HG02840 (cell line): ENCODE data around the gene MDGA2.

ENCODE experiments used
- ATAC-seq: cut with Tn5 transposase; IDR thresholded peaks from one replicate; pipeline ENCODE4 v1.9.1; 2021; ENCODE audit warnings: mild to moderate bottlenecking, moderate library complexity, moderate number of reproducible peaks; ENCODE audit not compliant: unreplicated experiment, low FRiP score

Gene MDGA2

DNA sequence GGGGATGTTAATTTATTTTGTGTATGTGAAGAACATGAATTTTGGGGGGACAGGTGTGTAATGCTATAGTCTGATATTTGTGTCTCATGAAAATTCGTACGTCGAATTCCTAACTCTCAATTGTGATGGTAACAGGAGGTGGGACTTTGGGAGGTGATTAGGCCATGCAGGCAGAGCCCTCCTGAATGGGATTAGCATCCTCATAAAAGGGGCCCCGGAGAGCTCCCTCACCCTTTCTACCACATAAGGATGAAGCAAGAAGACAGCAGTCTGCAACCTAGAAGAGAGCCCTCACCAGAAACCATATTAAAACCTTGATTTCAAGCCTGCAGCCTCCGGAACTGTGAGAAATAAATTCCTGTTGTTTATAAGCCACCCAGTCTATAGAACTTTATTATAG lies 165.4 kb downstream of the MDGA2 start:
- no peak for ATAC-seq

DNA sequence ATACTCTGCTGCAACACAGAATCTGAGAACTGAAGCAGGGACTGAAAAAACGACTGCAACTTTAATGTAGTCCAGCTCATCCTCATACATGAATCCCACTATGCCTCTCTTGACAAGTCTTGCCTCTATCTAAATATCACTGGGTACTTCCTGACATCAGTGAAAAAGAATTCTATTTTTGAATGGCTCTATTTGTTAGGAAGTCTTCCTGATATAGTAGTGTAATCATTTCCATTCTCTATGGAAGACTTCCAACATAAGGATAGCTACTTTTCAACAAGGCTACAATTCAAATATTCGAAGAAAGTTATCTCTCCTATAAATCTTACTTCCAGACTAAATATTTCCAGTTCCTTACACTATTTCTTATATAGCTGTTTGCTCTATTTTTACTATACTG lies 167.5 kb downstream of the MDGA2 start:
- ATAC-seq = no peak

DNA sequence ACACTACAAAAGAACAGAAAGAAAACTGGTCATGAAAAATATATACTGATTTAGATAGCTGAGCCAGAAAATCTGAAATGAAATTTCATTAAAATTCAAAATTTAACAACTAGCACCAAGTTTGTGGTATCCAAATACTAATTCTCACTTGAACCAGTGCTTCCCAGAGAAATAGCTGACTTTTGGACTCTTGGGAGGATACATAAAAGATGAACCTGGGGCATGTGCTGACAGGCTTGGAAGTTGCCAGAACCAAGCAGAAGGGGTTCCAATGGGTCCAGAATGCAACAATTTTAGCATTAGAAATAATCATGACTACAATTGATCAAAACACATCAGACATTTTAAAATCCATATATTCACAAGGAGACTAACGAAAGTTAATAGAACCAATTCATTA lies 175.0 kb downstream of the MDGA2 start:
- no peak for ATAC-seq

DNA sequence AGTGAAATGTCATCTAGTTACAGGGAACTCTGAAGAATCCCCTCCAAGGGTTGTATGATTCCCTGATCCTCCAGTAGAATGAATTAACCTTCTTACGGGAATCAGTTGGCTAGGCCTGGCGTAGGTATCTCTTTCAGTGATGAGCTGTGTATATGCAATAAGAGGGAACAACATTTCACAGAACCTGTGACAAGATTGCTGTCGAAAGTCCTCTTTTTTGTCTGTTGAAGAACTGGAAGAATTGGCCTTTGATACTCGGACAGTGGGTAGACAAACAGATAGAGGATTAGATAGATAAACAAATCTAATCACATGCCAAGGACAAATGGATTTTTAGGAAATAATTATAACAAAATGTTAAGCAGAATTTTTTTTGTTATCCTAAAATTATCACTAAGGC lies 184.6 kb downstream of the MDGA2 start:
- no peak for ATAC-seq

DNA sequence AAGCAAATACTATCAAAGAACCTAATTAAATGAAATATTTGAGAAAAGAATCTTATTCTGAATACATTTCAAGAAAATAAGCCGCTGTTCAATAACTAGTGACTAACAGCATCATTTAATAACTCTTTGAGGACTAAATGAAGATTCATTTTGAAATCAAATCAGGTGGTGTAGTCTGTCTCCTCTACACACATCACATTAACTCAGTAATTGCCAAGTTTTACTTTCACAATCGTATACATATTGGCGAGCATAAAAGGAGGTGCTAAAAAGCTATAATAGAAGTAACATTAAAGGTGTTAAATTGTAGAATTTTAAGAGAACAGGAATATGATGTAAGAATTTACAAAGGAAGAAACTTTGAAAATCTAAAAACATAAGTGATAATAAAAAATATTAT lies 185.1 kb downstream of the MDGA2 start:
- no peak for ATAC-seq

DNA sequence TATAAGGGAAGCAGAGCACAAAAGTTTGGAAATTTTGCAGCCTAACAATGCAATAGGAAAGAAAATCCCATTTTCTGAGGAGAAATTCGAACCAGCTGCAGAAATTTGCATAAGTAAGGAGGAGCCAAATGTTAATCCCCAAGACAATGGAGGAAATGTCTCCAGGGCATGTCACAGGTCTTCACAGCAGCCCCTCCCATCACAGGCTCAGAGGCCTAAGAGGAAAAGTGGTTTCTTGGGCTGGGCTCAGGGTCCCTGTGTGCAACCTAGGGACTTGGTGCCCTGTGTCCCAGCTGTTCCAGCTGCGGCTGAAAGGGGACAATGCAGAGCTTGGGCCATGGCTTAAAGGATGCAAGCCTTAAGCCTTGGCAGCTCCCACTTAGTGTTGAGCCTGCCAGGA lies 190.0 kb downstream of the MDGA2 start:
- no peak for ATAC-seq

DNA sequence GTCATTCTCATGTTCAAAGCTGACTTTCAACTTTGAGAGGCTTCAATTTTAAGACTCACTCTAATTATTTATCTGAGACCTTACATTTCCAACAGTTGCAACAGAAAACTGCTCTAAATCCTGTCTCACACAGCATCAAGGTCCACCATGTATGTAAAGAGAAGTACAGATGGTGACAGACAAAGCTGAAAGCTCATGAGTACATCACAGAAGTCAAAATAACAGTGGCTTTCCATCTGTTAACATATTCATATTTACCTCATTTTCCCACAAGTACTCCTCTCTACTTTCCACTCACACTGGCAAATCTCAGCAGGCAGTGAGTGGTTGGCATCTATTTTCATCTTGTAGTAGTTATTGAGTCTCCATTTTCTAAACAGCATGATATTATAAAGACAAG lies 192.0 kb downstream of the MDGA2 start:
- no peak for ATAC-seq

DNA sequence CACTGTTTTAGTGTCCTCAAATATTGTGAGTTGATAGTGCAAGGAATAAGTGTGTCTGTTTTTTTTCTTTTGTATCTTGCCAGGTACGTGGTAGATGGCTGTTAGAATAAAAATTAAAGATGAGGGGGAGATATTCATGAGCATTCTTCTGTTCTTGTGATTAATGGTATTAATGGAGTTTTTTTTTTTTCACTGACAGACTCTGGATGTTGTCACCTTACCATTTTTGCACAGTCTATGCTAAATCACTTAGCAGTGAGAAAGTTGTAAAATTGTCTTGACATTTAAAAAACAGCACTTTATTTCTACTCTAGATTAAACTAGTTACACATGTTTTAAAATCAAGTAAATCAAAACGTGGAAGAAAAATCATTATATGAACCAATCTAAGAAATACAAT lies 204.3 kb downstream of the MDGA2 start:
- no peak for ATAC-seq

DNA sequence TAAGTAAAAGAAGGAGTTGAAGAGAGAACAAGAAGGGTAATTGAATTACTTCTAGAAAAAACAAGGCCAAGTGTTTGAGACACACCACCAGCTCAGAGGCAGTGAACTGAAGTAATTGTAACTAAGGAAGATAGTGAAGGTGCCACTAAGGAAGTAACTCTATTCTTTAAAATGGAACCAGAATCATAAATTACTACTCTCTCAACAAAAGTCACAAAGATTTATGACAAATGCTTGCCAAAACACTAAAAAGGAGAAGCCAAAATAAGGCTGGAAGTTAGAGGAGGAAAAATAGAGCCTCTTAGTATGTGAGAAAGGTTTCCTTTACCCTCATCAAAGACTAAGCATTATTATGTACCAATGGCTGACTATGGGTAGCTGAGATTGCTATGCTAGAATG lies 208.5 kb downstream of the MDGA2 start:
- ATAC-seq = no peak

DNA sequence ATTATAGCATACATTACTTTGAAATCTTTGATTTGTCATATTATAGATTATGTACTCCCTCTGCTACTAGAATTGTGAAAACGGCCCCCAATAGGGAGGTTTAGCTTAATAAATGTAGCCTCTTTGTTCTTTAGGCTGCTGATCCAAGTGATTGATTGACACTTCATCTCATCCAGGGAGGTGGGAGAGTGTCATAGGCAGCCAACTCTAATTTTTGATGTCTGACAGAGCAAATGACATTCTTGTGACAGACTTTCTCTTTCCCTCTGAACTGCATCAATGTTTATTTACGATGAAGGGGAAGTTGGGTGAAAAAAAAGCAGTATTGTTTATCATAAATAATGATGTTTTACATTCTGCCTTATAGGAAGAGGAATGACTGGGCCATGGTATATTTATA lies 221.4 kb downstream of the MDGA2 start:
- no peak for ATAC-seq

DNA sequence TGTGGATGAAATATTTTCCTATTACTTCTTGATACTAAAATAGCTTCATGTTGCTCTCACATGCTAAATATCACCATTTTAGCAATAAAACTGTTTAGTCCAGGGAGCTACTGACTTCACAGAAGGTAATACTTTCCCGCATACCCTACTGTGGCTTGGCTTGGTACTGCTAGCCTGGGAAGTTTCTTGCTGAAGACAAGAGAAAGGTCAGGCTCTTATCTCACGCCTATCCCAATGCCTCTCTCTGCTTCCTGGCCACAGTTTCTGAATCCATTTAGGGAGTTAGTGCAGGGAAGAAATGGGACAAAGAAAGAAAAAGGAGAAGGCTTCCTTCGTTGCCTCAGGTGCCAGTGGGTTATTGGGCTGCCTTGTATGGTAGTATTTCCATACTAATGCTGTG lies 228.3 kb downstream of the MDGA2 start:
- no peak for ATAC-seq

DNA sequence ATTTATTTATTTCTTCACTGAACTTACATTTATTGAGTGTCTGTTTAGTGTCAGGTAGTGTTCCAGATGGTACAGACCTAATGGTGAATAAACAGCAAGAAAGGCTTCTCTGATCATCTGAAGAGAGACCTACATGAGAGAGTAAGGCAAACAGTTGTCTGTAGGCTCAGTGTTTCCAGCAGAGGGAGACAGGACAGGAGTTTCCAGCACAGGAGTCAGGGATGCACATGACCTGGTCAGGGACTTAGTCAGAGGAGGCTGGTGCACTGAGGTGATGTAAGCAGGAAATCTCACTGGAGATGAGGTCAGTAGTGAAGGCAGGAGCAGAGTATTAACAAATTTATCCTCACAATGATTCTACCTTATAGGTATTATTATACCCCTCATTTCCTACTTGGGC lies 233.2 kb downstream of the MDGA2 start:
- ATAC-seq = no peak

DNA sequence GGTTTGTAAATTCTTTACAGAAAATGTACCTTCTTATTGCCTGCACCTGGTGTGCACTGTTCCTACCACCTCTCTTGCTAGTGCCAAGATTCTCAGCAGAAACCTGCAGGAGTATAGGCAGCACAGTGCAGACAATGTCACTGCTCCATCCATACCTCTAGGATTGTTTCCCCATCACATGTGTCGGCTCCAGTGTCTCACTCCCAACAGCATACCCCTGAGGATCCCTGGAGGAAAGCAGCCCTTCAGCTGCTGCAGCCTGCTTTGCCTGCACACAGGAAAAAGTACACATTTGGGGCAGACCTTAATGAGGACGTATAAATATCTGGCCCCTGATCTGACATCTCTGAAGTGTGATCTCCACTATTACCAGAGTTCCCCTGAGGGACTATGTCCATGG lies 235.5 kb downstream of the MDGA2 start:
- no peak for ATAC-seq

DNA sequence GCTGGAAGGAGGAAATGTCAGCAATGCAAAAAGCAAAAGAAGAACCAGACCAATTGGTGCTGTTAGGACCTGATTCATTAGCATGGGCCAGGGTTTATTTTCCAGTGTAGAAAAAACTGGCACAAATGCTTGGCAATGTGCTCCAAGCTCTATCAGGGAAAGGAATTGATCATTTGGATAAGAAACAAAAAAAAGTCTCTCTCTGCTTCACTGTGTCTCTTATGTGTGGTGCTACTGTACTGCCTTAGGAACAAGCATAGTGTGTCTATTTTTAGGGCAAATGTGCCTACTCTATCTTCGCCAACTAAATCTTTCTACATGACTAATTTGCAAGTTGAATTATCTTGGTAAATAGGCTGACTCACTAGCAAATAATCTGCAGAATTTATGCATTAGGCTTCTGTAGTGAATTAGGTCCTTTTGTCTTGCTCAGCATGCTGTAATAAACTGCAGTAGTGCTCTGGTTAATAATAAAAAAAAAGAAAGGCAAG lies 236.7 kb downstream of the MDGA2 start:
- no peak for ATAC-seq

DNA sequence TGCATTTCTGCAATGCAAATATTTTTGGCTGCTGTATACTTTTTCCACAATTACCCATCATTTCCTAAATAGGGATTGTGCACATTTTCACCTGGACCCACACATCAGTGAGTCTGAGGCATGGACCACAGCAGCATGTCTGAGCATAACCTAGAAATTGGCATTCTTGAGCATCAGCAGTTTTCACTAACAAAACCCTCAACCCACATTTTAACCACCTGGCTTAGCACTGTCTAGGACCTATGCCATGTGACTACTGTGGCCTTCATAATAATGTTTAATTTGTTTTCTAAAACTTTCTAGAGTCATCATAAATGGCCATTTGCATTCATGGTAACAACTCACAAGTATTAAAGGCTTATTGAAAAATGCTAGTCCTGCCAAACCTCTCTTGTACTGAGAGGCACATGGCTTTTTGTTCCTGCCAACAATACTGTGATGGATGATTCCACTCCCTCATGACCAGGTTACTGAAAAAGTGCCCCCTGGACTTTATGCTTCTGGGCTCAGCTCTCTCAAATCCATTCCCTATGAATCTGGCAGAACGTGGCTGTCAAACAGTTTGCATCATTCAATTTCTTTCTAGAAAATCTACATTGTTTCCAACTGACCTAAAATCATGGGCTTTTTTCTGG lies 240.0 kb downstream of the MDGA2 start:
- ATAC-seq = no peak

DNA sequence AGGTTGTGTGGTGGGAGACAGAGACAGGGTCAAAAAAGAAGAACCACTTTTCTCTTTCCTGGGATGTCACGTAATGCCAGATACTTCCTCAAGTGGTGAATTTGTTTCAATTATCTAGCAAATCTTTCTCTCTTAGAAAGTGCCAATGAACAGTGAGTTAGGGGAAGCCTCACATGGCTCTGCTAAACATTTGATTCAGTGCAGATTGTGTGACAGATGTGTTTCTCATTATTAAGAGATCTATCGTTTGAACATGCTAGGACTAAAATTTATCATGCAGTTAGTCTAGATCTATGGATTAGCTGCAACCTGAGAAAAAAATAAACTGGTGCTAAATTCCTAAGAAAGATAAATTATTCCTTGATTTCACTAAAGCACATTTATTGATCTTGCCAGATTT lies 247.8 kb downstream of the MDGA2 start:
- ATAC-seq = no peak

DNA sequence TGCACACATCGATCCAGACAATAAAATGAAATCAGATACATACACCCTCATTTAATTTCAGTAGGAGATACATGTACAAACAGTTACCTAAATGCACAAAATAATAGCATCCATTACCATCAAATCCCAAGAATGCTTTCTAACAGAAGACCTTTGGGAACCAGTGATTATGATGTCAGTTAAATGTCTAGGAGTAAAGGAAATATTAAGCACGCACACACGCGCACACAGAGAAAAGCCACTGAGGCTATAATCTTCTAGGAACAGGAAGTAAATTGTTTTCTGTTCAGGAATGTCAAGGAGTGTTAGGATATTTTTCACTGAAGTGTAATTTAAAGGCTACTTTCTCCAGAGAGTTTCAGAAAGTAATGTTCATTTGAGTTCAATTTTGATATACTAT lies 250.1 kb downstream of the MDGA2 start:
- no peak for ATAC-seq

DNA sequence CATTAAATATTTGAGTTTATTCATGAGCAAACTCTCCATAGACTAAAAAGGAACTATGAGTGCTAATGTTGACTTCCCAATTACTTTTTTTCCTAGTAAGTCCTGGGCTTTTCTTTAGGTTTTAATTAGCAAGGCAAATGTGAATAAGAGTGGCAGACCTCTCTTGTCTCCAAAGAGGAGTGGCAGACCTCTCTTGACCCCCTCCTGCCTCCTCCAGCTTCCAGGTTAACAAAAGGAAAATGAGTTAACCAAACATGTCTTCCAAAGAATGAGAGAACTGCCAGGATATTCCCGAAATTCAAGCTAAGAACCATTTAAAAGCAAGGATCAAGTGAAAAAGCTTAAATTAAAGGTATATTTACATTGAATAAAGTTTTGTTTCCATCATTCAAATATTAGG lies 253.2 kb downstream of the MDGA2 start:
- ATAC-seq = no peak

DNA sequence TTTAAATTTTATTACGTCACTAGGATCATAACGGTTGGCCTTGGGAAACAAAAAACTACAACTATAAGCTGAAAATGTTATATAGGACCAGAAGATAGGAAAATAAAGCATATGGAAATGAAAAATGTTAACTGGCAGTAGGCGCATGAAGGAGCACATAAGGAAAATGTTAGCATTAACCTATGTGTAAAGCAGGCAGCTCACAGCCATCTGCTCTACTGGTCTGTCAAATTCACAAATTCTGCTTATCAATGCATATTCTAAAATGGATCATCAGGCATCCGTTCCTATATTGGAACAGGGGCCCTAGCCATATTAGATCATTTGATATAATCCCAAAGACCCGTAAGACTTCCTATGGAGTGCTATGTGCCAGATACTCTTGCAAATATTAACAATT lies 263.9 kb downstream of the MDGA2 start:
- no peak for ATAC-seq

DNA sequence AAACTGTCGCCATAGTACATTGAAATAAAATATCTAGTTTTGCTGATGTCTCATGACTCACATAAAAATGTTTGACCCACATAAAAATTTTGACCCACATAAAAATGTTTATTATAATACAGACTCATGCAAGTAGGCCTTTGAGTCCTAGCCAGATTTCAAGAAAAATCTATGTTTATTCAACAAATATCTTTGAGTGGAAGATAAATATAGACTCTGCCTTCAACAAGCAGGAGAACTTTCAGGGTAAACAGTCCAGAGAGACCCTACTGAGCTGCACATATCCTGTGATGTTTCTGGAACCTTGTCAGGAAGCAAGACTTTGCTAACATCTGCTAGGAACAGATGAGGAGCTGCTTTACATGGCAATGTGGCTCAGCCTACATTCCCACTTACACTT lies 283.1 kb downstream of the MDGA2 start:
- ATAC-seq = no peak

DNA sequence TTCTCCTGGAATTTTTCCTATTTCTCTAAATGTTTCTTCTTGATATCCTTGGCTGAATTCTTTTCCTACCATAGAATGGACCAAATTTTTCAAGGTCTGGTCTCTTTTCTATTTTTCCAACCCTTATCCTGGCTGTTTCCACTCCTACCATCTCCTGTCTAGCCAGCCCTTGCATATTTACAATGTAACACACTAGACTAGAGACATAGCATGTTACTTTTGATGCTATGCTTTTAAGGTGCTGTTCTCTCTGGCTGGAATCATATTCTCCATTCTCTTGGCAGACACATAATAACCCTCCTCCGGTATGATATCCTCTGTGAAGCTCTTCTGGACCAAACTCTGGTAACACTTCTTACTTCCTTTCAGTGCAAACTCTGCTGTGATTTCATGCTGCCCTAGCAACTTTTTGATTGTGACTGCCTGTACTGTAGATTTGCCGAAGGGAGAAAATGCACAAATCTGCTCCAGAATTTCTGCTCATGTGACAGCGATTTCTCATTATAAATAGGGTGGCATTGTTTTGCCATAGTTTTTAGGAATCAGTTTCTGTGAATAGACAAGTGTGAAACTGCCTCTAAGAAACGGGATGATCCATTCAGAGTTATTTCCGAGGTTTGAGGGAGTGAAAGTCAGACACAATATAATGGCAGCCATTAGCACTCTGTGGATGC lies 284.4 kb downstream of the MDGA2 start:
- ATAC-seq = no peak

DNA sequence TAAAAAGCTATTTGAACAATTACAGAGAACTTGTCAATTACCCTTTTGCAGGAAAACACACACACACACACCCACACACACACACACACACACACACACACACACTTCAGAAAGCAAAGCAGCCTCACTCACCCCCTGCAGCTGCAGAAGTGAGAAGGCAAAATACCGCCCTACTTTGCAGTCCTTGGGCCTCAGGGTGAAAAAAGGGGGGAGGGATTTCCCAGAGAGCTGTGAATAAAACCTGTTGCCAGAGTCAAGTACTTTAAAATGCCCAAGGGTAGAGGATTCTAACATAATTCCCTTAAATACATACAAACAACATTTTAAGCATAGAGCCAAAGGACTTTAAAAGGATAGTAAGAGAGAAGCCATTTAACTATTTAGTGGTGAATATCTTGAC lies 285.9 kb downstream of the MDGA2 start:
- ATAC-seq = no peak
